Activated gamma-delta T cell treated with anti-CD3 and anti-CD28 coated beads, Interleukin-2, amount 50 U/mL, for 16 hours (primary cell): Measurements from ENCODE around the gene GRID1.

Experiments used
- DNase-seq: peaks from one replicate; pipeline ENCODE4 v3.0.0-alpha.2; 2020; ENCODE audit warnings: low read depth

Gene GRID1

DNA sequence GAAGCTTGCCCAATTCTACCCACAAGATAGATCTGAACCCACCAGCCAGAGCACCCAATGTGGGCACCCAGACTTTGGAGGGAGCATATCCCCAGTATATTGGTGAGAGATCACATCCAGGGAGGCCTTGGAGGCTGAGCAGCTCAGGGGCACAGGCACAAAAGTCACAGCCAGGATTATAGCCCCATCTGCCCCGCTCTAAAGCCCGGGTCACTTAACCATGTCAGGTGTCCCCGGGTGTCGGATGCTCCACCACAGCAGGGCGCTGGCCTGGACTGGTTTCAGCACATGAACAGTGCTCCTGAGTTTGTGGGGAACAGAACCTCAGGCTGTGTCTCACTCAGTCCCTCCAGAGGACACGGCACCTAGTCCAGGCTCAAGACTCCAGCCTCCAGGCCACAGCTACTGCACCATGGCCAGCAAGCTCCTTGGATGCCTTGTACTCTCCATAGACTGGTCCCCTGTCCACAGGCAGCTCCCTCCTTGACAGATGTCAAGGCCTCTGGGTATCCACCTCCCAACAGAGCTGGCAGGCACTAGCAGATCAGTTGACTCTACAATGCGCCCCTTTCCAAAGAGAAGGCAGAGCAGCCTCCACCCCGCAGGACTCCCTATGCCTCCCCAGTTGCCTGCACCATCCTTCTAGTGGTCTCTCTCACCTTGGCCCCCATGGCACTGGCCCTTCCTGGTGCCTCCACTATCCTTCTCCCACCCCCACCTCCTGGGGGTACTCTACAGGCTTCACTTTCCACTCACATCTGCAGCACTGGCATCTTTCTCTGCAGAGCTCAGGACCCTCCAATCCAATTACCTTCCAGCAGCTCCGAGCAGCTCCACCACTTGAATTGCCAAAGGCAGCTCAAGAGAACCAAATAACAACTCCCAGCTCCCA lies 306.0 kb downstream of the GRID1 start:
- DNase-seq: no peak

DNA sequence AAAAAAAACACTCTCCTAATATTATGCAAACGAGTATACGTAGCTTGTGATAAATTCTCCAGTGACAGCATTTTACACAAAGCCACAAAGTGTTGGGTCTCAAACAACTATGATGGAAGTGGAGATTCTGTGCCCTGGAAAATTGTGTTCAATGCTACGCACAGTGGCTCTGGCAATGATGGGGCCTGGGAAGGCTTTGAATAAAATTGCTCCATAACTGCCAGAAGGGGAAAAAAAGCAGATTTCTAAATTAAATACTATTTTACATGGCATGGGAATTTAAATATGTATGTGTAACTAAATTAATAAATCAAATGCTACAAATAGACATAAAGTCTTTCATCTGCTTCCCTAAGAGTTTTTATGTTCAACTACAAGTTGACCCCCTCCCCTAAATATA lies 306.7 kb downstream of the GRID1 start:
- no peak for DNase-seq

DNA sequence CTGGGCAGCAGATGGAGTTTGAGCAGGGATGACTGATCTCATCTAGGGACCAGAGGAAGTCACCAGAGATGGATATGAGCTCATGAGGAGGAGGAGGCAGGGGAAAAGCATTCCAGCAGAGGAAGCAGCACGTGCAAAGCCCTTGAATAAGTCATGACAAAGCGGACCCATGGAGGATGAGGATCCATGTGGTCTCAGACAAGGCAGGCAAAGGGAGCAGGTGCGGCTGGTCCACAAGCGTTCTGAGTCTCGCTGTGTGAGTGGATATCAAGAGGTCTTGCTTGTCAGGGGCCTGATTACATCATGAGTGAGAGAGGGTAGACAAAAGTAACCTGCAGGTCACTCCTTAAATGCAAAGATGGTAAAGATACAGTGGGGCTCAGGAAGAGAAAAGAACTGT lies 307.6 kb downstream of the GRID1 start:
- DNase-seq: no peak

DNA sequence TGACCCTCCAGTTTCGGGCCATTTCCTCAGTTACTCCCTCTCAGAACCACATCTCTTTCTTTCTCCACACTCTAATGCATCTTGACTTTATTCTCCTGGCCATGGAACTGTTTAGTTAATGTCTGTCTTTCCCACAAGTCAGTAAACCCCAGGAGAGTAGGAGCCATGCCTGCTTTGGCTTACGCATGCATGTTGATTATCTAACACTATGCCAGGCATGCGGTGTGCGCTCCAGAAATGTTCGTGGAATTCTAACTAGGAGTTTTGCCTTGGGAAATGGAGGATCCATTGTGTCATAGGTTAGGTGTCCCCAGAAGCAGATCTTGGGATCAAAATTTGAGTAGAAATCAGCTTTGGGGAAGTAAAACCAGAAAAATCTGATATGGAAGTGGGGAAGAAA lies 308.9 kb downstream of the GRID1 start:
- no peak for DNase-seq

DNA sequence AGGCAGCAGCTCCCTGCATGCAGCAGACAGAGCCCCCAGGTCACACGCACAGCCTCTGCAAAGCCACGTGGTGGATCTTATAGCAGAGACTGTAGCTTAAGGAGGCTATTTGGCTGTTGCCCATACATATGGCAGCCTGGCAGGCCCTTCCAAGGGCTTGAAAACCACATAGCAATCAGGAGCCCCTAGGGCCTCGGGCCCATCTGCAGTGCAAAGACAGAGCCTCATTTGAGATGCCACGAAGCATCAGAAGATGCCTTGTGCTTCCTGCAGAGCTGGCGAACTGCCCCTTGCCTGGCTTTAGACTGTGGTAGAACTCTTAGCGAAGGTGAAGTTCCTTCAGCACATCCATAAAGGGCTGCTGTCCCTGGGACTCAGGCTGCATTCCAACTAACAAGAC lies 309.9 kb downstream of the GRID1 start:
- no peak for DNase-seq

DNA sequence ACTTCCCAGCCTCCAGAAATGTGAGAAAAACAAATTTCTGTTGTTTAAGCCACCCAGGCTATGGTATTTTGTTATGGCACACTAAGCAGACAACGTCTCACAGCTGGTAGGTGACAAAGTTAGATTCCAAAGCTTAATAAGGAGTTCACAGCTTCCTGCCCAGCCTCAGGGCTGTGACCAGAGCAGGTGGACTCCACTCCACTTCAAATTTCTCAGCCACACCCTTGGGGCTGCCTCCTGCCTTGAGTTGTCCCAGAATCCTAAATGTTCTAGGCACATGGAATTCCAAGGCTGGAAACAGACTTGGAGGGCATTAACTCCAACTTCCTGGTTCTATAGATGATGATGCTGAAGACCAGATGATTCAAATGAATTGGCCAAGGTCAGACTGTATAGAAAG lies 310.7 kb downstream of the GRID1 start:
- DNase-seq: no peak

DNA sequence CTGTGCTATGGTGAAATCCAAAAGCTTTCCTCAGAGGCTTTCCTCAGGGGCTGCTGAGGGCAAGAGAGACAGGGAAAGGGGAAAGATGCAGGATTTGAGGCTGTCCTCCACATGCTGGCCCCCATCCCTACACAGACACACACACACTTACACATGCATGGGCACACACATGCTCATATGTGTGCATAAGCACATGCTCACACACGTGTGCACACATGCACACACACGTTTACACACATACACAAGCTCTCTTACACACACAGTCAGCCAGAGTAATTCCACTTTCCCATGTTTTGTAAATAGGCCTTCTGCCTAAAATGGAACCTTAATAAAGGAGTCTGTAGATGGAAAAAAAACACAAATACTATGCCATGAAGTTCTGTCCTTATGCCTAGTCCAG lies 312.9 kb downstream of the GRID1 start:
- no peak for DNase-seq

DNA sequence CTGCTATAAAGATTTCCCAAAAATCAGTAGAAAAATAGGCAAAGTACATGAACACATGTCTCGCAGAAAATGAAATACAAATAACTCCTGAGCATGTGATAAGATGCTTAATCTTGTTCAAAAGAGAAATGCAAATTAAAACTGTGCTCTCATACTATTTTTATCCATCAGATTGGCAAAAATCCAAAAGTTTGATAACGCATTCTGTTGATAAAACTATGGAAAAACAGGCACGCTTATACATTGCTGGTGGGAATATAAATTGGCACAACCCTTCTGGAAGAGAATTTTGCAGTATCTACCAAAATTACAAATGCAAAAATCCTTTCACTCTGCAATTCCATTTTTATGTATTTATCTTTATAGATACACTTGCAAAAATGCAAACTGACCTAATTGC lies 315.0 kb downstream of the GRID1 start:
- no peak for DNase-seq

DNA sequence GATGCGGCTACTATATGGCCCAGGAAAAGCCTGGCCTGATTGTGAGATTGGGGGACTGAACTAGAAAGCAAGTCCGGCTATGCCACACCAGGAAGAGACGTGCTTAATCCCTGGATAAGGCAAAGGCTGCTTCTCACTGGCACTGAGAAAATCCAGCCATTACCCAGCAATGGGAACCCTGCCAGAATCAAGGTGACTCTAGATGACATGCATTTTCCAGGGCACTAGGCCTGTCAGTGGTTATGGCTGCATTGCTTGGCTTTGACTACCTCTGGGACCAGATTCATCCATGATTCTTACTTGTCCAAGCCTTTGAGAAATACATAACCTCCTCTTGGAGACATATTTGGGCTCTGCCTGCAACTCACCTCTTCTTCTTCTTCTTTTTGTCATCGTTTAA lies 317.2 kb downstream of the GRID1 start:
- no peak for DNase-seq

DNA sequence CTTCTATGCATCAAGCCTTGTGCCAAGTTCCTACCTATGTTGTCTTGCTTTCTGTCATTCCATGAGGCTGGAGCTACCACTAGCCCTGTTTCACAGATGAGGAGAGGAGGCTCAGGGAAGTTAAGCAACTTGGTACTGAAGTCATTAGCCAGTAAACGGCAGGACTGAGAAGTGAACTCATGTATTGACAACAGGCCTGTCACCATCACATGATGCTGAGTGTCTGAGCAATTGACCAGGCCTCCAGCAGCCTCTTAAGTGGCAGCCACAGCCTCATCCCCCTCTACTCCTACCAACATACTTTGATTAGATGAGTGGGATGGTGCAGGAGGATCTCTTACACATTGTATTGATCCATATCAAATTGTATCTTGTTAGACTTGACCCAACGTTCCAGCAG lies 317.6 kb downstream of the GRID1 start:
- no peak for DNase-seq

DNA sequence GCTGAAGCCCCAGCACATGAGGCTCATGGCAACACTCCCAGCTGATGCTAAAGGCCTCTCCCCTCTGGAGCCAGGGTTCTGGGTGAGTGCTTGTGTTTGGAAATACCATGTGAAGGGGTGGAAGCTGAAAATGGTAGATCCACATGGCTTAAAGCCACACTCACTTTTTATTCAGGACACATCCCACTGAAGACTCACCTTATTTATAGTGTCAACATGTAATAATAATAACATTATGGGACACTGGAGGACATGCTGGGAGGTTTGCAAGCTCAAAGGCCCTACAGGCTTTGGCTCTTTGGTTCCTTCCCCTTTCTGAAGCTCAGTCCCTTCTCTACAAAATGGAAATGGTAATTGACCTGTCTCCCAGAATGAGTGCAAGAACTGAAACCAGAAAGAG lies 318.0 kb downstream of the GRID1 start:
- DNase-seq: no peak

DNA sequence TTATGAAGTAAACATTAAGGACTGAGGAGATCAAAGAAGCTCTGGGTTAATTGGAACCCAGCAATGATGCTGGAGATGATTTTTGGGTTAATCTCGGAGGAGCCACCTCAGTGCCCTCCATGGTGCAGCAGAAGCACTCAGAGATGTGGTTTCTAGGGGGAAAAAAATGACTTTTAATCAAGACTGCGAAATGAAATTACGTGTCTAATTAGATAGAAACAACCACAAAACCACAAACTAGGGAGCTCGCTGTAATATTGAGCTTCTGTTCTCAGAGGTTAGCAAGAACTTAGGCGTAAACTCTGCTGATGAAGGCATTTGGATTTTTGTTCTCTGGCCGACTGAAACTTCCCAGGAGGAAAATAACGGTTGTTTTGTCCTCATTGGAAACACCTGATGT lies 319.0 kb downstream of the GRID1 start:
- no peak for DNase-seq

DNA sequence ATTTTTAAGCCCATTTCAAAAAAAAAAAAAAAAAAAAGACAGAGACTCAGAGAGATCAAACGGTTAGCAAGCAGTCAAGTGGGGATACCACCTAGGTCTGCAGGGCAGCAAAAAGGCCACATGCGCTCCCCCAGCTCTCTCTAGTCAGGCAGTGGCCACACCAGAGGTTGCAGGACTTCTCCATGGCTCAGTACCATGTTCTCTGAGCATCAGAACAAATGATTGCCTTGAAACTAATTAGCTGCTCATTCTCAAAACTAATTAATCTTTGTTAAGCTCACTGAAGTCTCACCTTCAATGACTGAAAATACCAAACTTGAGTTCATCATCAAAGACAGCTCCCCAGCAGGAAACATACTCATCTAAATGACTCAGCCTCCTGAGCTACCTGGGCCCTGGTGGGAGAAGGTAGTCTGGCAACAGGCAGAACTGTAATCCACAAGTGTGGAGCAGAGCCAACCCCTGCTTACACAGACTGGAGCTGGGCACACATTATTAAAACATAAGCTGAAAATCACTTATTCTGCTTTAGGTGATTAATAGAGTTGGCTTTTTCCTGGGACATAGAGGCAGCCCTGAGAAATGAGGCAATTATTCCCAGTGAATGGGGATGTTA lies 319.6 kb downstream of the GRID1 start:
- no peak for DNase-seq

DNA sequence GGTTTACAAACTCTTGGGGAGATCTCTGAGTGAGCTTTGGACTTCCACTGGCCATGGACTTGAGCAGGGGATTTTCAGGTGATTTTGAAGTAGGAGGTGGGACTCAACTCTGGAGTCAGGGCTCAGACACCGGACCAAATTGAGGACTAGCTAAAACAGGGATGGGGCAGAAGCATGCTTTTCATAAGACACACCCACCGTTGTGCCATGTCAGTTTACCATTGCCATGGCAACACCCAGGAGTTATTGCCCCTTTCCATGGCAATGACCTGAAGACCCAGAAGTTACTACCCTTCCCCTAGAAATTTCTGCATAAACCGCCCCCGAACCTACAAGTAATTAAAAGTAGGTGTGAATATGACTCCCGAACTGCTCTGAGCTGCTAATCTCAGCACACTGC lies 320.7 kb downstream of the GRID1 start:
- DNase-seq: no peak

DNA sequence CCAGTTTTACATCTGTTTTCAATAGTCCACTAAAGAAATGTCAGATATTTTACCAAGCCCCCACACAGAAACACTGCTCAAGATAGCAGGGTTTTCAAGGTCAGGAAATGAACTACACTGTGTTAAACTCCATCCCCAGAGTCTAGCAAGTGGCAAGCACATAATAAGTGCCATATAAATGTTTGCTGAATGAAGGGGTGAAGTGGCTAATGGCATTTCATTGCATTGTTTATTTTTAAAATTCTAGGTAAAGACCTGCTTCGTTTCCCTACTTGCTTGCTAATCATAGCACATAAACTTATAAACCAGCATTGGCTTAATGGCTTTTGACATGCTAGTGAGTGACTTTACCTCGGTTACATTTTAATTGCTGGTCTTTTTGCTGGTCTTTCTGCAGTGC lies 322.6 kb downstream of the GRID1 start:
- DNase-seq: no peak

DNA sequence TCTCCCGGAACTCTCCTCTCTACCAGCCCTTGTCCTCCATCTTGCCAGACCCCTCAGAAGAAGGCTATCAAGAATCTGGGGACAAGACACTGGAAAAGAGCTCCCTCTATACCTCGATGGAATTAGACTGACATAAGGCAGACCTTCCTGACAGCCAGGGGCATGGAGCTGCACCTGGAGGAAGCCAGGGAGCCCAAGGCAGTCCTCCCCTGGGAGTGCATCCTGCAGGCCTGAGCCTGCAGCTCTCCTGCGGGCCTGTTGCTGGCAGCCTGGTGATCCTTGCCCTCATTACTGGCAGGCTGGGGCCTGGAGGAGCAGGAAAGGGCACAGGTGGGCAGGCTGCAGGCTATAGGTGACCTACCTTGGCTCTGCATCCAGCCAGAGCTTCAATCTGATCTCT lies 323.4 kb downstream of the GRID1 start:
- no peak for DNase-seq

DNA sequence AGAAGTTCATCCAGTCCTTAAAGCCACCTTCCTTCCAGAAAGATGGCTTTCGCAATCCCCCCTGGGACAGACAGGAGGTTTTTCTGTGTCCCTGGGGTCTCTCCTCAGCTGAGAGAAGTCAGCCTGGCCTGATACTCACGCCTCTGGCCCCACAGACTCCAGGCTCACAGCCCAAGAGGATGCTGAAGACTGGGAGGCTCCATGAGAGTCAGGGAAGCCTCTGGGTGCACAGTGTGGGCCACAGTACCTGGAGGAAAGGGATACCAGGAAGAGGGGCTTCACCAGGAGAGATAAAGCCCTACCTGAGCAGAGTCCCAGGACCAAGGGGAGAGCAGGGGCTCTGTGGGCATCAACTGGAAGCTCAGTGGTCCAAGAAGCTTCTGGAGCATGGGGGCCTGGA lies 324.4 kb downstream of the GRID1 start:
- DNase-seq: no peak

DNA sequence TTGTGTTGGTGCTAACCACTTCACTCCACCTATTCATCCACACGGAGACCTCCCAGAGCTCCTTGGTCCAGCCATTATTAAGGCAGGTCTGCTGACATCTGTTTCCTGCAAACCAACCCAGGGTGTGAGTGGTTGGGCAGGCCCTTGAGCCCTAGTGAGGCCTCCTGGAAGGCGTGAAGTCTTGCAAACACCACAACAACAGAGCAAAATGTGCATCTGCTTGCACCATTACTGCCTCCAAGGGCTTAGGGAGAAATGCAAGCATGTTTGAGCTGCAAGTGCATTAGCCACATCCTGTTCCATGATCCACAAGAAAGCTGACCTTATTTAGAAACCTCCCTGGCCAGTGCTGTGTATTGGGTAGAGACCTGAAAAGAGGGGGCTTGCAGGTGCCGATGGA lies 325.5 kb downstream of the GRID1 start:
- DNase-seq: no peak

DNA sequence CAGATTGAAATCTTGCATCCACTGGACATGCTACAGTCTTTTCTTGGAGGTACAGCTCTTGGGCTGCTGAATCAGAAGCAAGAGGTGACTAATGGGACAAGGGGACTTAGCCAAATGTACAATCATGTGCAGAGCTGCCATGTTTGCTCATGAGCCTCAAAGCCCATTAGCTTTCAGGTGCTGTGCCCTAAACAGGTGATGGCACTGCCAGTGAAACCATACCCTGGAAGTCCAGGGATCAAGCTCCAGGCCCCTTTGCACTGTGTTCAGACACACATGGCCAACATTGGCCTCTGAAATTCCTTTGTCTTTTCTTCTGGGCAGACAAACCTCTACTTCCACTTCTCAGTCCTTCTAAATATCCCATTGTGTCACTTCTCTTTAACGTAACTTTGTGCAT lies 328.2 kb downstream of the GRID1 start:
- DNase-seq: no peak

DNA sequence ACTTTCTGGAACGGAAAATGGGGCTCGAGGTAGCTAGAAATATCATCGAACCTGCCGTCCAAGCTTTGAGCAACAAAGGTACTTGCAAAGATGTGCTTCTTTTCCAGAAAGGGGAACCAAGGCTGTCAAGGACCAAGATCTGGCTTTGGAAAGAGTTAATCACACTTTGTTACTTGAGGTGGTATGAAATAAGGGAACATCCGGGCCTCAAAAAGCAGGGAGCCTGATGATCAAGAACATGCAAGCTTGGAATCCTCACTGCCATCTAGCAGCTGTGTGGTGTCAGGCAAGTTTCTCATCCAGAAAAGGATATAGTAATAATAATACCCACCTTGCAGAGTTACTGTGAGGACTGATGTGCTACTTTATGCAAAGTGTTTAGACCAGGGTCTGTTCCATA lies 329.5 kb downstream of the GRID1 start:
- no peak for DNase-seq

DNA sequence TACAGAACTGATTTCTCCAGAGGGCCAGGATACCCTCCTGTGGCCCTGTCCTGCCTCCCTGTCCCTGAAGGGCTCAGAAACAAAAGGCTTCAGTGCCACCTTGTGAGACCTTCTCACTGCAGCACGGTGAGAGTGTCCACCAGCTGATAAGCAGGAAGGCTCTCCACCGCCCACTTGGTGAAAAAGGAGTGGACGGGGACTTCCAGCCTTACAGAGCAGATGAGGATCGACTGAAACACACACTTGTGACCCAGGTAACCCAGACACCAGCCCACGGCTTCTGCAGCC lies 330.1 kb downstream of the GRID1 start:
- DNase-seq: no peak

DNA sequence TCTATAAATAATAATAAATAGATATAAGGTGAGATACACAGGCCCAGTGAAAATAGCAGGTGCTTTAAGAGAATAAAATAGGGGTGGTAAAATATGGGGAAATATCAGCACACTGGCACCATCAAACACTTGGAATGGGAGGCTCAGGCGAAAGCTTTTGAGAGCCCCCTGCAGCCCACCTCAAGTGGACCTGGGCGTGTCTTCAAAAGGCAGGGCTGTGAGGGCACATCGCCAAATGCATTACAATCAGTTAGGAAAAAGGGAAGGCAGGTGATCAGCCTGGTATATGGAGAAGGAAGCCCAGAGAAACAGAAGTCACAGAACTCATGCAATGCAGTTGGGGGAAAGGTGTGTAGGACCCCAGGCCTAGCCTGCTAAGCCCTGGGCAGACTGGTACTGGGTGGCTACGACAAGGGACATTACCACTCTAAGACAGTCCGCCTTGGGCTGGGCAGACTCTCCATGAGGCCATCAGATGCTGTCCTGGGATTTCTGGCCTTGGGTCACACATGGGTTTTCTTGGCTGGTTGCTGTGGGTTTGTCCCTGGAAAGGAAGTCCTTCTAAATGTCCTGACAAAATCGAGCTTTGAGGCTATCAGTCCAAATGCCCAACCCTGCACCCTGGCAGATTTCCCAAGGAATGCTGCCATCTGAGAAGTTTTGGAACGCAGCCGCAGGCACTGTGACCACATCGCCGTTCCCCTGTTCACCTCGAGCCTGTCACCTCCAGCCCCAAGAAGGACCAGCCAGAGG lies 330.6 kb downstream of the GRID1 start:
- DNase-seq: no peak

DNA sequence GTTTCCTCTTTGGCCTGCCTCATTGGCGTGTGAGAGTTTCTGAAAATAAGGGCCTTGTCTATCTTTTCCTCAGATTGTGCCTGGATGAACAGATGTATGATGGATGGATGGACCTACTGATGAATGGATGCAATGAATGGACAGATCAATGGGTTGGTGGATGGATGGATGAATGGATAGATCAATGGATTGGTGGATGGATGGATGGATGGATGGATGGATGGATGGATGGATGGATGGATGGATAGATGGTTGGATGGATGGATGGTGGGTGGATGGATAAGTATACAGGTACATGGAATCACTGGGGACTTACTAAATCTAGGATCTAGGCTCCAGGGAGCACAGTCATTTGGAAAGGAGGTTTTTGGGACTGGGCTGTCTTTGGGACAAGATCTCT lies 331.9 kb downstream of the GRID1 start:
- DNase-seq: no peak

DNA sequence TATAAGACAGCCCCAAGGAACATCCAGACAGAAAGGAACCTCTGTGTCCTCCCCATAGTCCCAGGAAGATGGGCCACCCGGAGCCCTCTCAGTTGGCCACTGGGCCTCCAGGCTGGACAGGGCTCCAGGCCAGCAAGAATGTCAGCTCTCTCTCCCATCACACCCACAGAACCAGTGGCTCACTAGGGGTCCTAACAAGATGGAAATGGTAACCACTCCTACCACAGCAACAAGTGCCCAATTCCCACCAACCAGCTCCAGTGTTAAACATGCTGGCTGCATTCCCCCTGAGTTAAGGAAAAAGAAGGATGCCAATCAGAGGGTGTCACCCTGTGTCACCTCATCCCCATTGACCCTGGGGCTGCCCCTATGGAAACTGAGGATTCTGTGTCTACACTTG lies 333.0 kb downstream of the GRID1 start:
- DNase-seq: no peak
